Posterior vena cava (tissue), 2 donors: ENCODE results near the gene VSTM2B. TPM values are rescaled to one million over a fixed set of nuclear protein-coding genes. Genes with fewer than 3 reads are reported as not detected.
"Not testable (repeated sequence)": the region's sequence is repeated elsewhere in the genome, so short reads cannot be mapped to it uniquely, and the experiment has no call there.

Experiments used
- DNase-seq: peaks from one replicate; pipeline ENCODE4 v3.0.0-alpha.2; 2020; ENCODE audit warnings: low spot score
- intact Hi-C, 2 donors: fragments of 100-400 bp; cut with DNase I; formaldehyde crosslinking; loops; one replicate each; pipeline versions ENCODE4 v1.14.1 to v1.14.2; 2022 to 2023
- total RNA-seq, 2 donors: library from RNA; stranded (reverse); fragmentation: NEBNext Ultra II Directional; extraction: Animal tissue kit (Norgen Biotek cat#: 25700); gene quantifications; one replicate each; pipeline ENCODE4 v1.2.1, GENCODE V29; 2021
- donor health status: DM: yes; HTN: yes; CAD: no.
- donor health status: DM: yes; HTN: yes; CAD: no.

The VSTM2B gene
- total RNA-seq, 2 donors from 2014 or later: not detected

DNA sequence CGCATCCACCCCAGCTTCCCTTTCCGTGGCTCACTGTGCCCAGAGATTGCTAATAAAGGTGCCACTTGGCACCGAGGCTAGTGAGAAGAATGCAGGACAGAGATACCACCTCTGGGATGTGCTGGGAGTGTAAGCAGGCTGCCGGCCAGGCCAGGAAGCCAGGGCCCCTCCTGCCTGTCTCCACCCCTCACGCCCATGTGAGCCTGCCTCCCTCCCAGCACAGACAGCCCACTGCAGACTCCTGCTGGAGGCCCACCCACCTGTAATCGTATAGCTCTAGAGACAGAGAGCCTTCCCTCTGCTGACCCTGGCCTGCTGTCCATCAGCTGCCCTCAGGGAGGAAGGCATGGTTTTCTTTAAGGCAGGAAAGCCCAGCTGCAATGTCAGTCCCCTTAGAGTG, 13.9 kb downstream of the VSTM2B start:
- intact Hi-C loops: no loop called here
- DNase-seq: peak; percentile 37

DNA sequence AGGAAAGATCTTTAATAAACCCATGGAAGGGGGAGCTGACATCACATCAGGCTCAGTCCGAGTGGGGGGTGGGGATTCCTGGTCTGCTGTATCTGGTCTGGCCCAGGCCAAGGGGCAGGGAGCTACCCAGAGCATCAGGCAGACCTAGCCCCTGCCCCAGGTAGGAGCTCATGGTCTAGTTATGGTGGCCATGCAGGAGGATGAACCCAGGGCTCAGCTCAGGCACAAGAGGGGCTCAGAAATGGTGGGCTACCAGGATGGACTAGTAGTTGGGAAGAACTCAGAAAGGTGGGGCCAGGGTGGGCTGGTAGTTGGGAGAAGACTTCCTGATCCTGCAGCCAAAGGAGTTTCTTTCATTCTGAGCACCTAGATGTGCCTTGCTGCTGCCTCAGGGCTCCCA, 14.3 kb downstream of the VSTM2B start:
- DNase-seq: peak; percentile 25
- intact Hi-C loops: no loop called here

DNA sequence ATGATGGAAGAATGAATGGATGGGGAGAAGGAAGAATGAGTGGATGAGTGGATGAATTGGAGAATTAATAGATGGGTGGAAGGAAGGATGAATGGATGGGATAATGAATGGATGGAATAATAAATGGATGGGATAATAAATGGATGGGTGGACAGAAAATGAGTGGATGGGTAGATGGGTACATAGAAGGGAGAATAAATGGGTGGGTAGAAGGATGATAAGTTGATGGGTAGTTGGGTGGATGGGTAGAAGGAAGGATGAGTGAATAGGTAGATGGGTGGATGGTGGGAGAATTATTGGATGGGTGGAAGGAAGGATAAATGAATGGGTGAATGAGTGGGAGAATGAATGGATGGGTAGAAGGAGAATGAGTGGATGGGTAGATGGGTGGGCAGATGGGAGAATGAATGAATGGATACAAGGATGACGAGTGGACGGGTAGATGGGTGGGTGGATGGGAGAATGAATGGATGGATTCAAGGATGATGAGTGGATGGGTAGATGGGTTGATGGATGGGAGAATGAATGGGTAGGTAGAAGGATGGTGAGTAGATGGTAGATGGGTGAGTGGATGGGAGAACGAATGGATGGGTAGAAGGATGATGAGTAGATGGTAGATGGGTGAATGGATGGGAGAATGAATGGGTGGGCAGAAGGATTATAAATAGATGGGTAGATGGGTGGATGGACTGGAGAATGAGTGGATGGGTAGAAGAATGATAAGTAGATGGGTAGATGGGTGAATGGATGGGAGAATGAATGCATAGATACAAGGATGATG, 15.9 kb downstream of the VSTM2B start:
- DNase-seq: no peak
- intact Hi-C loops: no loop called here

DNA sequence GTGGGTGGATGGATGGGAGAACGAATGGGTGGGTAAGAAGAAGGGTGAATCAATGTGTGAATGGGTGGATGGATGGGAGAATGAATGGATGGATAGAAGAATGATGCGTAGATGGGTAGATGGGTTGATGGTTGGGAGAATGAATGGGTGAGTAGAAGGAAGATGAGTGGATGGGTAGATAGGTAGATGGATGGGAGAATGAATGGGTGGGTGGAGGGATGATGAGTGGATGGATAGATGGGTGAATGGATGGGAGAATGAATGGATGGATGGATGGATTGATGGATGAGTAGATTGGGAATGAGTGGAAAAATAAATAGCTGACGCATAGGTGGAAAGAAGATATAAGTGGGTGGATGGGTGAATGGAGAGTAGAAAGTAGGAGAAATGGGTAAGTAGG, 16.5 kb downstream of the VSTM2B start:
- no peak for DNase-seq
- intact Hi-C loops: no loop called here

DNA sequence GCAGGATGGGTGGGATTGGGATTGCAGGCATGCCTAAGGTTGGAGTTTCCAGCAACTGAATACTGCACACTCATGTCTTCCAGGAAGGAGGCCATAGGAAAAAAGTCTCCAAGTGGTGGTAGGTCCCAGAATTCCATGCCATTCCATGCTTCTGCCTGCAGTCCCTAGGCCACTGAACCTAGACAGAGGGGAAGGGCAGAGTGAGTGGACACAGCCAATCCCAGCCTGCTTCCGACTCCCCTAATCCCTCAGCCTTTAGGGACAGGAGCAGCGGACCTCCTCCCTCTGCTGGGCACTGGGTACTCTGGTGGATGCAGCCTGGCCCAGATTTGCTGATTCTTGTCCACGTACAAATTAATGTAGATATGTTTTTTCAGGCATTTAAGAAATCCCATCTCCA, 17.0 kb downstream of the VSTM2B start:
- DNase-seq: peak; percentile 36
- intact Hi-C loops: no loop called here

DNA sequence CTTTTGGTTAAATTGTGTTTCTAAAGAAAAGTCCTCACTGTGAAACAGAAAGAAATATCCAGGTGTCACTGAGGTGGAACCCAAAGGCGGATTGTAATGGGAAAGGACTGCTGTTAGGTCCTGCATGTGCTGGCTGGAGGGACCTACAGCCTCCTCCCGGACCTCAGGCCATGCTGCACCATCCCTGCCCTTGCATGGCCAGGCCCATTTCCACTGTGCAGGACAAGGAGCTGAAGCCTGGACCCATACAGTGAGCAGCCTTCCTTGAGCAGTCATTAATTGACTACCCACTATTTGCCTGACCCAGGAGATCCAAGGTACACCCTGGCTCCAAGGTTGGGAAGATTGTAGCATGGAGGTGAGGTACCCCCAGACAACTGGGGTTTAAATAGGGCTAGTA, 17.6 kb downstream of the VSTM2B start:
- intact Hi-C loops: no loop called here
- peak; percentile 16 for DNase-seq

DNA sequence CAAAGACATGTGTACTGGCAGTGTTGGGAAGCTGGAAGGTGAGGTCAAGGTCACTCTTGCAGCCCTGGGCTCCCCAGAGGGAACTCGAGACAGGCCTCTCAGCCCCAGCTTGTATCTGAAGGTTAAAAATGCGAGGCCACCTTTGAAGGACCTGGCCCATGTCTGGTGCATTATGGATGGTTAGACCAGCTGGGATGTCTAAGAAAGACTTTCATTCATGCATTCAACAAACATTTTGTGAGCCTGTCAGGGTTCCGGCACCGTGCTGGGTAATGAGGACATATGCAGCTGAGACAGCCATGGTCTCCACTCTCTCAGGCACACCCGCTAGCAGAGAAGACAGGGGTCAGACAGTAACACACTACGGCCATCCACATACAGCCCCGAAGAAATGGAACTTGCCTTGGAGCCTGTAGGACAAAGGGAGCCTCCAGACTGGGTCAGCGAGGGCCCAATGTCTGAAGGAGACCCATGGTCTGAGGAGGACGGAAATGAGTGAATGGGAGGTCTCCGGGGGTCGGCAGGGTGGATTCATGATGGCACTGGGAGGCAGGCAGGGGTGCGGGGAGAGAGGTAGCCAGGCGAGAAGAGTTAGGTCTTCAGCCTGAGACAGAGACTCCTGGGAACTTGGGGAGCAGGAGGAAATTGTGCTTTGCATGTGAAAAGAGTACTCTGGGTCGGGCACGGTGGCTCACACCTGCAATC, 19.0 kb downstream of the VSTM2B start:
- intact Hi-C loops: no loop called here
- DNase-seq: peak; percentile 63

DNA sequence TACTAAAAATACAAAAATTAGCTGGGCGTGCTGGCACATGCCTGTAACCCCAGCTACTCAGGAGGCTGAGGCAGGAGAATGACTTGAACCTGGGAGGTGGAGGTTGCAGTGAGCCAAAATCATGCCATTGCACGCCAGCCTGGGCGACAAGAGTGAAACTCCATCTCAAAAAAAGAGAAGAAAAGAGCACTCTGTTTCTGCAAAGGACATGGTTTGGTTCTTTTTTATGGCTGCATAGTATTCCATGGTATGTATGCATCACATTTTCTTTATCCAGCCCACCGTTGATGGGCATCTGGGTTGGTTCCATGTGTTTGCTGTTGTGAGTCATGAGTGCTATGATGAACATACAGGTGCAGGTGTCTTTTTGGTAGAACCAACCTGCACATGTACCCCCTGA, 19.7 kb downstream of the VSTM2B start:
- DNase-seq, intact Hi-C loops: not testable (repeated sequence)

DNA sequence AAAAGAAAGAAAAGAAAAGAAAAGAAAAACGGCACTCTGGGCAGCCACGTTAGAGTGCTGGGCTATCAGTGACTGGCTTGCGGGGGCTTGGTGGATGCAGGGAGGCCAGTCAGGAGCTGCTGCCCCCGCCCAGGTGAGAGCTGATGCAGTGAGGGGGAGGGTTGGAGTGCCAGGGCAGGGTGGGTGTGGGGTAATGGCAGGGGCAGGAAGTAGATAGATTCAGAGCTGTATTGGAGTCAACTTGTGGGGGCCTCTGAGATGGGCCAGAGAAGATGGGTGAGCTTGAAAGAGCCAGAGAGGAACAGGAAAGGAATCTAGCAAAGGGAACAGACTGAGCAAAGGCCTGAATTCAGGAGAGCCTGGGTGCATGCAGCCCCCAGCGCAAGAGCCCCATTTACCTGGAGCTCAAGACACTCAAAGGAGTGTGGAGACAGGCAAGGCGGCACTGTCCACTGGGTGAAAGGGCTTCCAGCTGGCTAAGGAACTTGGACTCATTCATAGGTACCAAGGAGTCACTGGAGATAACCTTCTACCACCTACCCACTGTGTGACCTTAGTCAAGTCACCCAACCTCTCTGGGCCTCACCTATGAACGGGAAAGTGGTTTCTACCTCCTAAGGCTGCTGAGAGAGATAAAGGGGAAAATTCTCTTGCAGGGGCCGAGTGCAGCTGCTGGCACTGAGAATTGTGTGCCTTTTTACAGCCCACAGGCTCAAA, 20.2 kb downstream of the VSTM2B start:
- DNase-seq: peak; percentile 64

DNA sequence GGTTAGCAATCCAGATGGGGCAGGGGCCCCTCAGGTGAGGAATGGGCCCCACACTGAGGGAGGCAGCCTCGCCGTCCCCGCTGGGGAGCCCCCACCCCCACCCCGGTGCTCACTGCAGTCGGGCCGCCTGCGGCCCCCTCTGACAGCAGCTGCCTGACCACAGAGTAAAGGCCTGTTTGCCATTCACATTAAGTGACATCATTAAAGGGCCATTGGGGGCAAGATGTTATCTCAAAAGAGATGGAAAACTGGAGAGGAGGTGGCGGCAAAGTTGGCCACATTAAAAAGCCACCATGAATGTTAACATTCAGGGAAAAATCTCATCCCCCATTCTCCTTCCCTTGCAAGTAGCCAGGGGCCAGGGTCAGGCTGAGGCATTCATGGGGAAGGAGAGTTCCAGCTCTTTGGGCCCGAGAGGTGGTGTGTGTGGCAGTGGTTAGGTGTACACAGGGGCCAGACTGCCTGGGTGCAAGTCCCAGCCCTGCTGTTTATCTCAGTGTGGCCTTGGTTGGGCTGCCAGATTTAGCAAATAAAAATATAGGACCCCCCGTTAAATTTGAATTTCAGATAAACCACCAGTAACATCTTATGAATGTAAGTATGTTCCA, 20.9 kb downstream of the VSTM2B start:
- peak; percentile 34 for DNase-seq
- intact Hi-C loops: no loop called here

More for the DNA sequence above, 20.2 kb downstream of the VSTM2B start:
- intact Hi-C loops: no loop called here

DNA sequence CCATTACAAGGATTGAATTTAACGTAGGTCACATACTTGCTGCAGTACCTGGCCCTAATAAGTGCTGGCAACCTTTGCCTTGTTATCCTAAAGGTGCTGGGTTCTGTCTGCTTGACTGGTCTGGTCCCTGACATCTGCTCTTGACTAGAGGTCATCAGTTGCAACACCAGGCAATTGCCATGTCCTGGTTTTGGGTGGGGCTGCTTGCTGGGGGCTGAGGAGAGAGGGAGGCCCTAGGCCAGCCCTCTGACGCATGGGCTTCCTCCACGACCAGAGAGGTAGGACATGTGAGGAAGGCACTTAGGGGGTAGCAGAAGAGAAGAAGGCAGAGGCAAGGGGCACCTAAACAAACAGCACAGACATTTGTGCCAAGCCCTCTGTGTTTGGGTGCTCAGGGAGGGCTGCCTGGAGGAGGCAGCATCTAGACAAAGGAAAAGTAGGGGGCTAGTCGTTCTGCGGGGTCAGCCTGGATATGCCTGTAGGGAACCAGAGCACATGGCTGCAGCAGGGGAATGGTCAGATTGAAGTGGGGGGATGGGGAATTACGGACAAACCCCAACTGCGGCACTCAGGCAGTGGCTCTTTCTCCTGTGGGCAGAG, 21.7 kb downstream of the VSTM2B start:
- intact Hi-C loops: no loop called here
- DNase-seq: peak; percentile 47

DNA sequence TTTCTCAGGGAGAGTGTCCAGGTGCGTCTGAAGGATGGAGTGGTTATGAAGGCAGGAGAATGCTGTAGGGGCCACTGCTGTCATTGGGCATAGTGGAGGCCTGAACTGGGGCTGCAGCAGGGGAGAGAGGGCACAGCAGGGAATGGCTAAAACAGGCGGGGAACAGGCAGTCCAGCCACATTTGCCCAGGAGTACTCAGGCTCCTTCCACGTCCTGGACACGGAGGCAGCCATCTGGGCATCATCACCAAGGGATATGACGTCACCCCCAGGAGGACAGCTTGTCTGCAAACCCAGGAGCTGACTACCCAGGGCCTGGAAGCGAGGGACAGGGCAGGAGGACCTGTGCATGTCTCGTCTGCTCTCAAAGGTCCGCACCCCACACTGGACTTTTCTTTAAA, 22.2 kb downstream of the VSTM2B start:
- DNase-seq: peak; percentile 51
- intact Hi-C loops: no loop called here

DNA sequence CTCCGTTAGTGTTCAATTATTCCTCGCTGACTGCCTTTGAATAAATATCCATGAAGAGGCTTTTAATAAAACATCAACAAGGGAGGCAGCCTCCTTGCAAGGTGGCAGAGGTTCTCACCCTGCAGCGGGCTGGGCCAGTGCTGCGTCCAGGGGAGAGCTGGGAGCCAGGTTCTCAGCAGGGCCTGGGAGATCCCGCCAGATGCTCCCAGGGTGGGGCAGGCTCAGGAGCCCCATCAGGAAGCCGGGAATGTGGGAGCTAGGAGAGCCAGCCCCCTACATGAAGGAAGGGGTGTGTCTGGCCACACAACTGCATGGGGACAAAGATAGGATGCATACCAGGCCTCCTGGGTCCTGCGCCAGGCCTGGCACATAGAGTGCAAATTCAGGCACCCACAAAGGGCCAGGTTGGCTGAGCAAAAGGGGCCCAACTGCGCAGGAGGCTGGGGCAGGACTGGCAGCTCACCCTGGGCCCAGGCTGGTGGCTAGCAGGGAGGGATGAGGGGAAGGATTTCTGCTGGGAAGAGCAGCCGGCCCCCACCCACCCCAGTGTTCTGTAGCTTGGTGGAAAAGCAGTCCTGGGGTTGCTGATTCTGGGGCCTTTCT, 22.8 kb downstream of the VSTM2B start:
- peak; percentile 52 for DNase-seq

DNA sequence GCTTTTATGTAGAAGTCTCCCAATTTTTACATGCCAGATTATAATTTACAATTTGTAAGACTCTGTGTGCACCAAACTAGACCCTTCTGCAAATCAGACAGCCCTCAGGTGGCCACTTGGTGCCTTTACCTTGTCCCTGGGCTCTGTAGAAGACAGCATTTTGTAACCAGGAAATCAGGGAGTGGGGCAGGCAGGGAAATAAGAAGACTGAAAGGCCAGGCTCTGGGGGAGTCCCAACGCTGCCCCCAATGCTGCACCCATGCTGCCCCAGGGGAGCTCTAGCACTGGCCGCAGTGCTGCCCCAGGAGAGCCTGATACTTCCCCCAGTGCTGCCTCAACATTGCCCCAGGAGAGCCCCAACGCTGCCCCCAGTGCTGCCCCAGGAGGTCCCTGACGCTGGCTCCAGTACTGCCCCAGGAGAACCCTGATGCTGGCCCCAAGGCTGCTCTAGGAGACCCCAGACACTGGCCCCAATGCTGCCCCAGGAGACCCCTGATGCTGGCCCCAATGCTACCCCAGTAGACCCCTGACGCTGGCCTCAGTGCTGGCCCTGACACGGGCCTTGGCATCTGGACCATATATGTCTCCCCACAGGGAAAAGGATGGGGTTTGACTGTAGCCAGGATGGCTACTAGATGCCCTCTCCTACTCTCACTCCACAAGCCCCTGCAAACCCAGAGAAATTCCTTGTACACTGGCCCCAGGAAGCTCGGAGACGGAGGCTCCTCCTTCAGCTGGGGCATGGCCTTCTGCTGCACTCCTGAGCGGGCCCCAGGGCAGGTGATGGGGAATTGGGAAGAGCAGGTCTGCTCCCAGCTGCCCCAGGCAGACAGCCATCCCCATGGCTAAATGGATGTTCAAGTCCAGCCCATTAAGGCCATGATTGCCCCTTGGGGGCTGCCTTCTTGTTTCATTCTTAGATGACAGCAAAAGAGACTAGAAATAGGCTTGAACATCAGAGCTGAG, 23.6 kb downstream of the VSTM2B start:
- intact Hi-C loops: no loop called here
- peak; percentile 72 for DNase-seq

More for the DNA sequence above, 22.8 kb downstream of the VSTM2B start:
- intact Hi-C loops: no loop called here

DNA sequence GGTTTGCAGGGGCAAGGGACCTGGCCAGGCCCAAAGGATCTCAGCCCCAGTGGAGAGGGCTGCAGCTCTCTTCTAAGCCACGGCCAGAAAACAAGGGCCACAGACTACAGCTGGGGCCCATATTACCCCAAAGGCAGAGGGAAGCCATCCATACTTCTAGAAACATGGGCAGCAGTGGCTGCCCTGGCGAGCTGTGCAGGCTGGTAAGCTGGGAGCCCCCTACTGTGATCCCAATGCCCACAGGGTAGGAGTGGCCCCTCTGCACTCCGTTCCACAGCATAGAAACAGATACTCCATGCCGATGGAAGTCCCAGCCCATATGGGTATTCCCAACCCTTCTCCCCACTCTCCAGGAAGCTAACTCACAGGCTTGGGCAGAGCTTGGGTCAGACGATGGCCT, 25.1 kb downstream of the VSTM2B start:
- intact Hi-C loops: no loop called here
- peak; percentile 29 for DNase-seq

DNA sequence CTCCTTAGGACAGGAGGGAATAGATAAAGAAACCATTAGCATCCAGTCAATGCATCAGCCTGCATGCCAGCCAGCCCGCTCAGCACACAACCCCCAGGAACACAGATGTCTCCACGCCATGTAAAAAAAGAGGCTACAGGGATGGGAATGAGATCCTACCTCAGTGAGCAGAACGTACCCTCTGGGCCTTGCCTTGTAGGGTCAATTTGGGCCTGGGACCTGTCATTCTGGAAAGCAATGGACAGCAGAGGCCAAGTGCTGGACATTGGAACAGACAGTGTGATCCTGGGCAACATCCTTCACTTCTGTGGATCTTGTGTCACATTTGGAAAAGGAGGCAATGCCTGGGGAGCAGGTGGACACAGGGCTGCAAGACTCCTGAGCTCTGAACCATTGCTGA, 26.0 kb downstream of the VSTM2B start:
- intact Hi-C loops: no loop called here
- peak; percentile 8 for DNase-seq

DNA sequence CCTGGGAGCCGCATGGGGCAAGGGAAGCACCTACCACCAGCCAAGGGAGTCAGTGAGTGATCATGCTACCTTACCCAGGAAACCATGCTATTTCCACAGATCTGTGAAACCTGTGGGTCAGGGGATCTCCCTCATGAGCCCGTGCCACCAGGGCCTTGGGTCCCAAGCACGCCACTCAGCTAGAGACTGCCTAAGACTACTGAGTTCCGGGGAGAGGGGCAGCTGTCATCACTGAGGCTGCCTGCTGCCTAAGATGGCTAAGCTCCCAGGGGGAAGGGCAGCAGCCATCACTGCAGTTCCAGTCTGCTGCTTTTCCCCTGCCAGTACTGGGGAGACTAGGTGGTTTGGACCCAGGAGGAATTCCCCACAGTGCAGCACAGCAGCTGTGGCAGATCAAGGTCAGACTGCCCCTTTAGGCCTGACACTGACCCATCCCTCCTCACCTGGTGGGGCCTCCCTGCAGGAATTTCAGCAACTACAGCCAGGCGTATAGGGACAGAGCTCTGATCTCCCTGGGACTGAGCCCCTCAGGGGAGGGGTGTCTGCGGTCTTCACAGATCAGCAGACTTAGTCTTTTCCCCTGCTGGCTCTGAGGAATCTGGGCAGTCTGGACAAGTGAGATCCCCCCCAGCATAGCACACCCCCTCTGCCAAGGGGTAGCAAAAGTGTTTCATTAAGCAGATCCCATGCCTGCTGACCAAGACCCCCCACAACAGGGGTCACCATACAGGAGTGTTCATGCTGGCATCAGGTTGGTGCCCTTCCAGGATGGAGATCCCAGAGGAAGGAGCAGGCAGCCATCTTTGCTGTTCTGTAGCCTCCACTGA, 26.9 kb downstream of the VSTM2B start:
- peak; percentile 28 for DNase-seq
- intact Hi-C loops: no loop called here
